ENCODE measurements around the gene TMEM132C. TPM values are rescaled to one million over a fixed set of nuclear protein-coding genes. Genes with fewer than 3 reads are reported as not detected.

Gene TMEM132C
- total RNA-seq, 1 experiment from 2014 or later: not detected

GRCh38 chr12:128745772-128746689 is 479.1 kb downstream of the TMEM132C start:
- DNase-seq (ENCODE audit: extremely low read depth, low read depth): no peak

DNA sequence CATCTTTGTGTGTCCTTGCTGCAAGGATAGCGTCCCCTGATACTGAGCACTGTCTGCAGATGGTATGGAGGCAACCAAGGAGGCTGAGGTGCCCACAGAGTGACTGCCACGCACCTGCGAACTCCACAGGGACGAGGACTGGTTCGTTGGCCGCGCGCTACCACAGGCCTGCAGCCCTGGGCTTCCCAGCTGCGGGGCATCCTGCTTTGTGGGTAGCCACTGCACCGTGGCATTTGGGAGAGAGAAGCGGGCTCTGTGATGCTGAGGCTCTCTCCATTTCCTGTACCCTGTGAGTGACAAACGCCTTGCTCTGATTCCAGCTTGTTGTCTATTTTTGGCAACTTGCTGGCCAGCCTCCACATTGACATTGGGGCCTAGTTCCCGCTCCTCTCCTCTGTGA is 480.5 kb downstream of the TMEM132C start:
- no peak for DNase-seq (ENCODE audit: extremely low read depth, low read depth)

- DNase-seq (ENCODE audit: extremely low read depth, low read depth): no peak
These were observed 485.4 kb downstream of the TMEM132C start for GRCh38 chr12:128752386-128752785.

DNA sequence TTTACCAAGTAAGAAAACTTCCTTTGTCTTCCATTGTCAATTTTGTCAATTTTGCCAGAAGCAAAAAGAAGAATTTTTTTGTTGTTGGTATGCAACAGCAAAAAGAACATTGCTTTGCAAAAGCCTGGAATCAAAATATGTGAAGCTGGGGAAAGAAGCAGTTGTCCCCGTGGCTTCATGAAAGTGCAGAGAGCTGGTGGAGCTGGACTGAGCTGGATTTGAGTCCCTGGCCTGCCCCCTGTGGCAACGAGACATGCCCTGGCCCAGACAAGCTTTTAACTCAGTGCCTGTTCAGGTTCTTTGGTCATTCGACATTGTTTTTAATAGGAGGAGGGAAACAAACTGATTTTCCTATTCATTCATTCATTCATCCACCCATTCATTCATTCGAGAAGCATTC is 486.5 kb downstream of the TMEM132C start:
- DNase-seq (ENCODE audit: extremely low read depth, low read depth): no peak

DNA sequence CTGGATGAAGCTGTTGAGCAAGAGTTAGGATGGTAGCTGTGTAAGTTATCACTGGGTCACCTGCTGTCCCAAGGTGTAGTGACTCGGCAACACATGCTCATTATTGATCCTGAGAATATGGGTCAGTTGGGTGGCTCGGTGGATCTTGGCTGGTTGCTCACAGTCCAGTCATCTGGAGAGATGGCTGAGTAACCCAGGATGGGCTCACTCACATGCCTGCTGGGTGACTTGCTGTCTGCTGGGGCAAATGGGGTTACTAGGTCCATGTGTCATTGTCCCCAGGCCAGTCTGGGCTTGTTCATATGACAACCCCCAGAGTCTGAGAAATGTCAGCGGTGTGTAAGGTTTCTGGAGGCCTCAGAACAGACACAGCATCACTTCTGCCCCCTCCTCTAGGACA is 487.3 kb downstream of the TMEM132C start:
- DNase-seq (ENCODE audit: extremely low read depth, low read depth): no peak

DNA sequence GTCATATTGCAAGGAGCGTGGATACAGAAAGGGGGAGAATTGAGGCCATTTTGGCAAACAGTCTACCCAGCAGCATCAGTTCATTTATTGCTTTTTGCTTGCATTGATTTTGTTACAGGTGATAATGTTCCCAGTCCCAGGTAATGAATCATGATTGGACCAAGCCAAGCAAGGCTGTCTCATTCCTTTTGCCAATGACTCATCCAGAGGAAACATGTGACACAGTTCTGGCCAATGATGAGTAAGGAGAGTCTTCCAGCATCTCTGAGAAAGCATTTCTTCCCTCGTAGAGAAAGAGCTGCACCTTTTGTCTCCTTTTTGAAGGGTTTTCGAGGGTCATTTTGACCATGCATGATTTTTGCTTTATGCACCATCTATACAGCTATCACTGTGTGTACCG is 488.6 kb downstream of the TMEM132C start:
- no peak for DNase-seq (ENCODE audit: extremely low read depth, low read depth)

Small RNA genes within 50 kb of the gene (small RNA-seq; reads per million reads assigned to genes)
- 0 reads per million in 2 experiments for gene MIR3612
- 0 reads per million in 2 experiments for gene MIR4419B
